ENCODE results near the gene MAST4.

DNA sequence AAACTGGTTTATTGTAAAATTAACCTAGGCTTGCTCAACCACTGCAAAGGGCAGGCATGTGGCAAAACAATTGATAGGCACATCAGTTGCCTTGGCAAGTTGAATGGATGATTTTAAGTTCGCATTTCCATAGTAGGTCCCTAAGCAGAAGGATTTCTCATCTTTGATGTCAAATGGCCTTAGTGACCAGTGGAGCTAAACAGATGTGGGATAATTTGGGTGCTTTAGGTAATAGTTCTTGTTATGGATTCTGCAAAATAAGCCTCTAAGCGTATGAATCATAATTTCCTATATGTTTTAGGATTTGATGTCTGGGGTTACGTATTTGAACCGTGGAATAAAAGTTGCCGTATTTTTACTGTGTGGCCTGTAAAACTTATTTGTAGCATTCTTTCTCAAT, 418.0 kb downstream of the MAST4 start:
- TF ChIP-seq, protein P1, sequence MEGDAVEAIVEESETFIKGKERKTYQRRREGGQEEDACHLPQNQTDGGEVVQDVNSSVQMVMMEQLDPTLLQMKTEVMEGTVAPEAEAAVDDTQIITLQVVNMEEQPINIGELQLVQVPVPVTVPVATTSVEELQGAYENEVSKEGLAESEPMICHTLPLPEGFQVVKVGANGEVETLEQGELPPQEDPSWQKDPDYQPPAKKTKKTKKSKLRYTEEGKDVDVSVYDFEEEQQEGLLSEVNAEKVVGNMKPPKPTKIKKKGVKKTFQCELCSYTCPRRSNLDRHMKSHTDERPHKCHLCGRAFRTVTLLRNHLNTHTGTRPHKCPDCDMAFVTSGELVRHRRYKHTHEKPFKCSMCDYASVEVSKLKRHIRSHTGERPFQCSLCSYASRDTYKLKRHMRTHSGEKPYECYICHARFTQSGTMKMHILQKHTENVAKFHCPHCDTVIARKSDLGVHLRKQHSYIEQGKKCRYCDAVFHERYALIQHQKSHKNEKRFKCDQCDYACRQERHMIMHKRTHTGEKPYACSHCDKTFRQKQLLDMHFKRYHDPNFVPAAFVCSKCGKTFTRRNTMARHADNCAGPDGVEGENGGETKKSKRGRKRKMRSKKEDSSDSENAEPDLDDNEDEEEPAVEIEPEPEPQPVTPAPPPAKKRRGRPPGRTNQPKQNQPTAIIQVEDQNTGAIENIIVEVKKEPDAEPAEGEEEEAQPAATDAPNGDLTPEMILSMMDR (IDR thresholded peaks at IDR 0.05), result no peak
- no peak for TF ChIP-seq POLR2A (IDR thresholded peaks at IDR 0.05)

All from esophagus squamous epithelium (tissue), 4 donors.